Measurements from ENCODE around the gene WNT10A.

WNT10A gene

DNA sequence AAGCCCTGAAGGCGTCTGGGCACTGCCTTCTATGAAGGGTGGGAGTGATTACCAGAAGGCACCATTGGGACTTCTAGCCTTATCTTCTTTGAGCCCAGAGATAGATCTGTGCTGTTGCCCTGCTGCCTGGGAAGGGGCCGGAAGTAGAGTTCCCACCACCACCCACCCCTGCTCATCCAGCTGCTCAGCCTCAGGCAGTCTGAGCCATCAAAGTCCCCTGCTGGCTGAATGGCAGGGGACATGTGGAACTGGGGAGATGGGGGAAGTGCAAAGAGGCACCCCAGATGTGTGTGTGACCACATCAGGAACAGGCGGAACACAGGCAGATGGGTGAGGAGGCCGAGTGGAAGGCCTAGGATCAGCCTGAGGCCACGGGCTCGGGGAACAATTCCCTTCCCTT is 3.3 kb upstream of the WNT10A start:
- no peak for DNase-seq (ENCODE audit: low read depth)

DNA sequence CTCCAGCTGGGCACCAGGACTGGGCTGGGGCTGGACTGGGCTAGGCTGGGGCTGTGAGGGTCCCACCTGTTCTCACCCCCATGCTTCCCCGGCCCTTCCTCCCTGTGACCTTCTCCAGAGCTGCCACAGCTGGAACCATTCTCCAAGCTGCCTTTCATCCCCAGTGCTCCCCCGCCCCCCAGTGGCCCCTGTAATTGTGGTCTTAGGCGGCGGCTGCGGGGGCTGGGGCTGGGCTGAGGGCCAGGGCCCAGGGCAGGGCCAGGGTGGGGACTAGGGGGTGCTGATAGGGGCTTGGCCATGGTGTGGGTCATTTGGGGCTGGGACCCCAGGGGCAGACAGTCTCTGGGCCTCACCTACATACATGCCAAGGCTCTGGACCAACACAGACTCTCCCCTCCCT is 2.8 kb upstream of the WNT10A start:
- no peak for DNase-seq (ENCODE audit: low read depth)

DNA sequence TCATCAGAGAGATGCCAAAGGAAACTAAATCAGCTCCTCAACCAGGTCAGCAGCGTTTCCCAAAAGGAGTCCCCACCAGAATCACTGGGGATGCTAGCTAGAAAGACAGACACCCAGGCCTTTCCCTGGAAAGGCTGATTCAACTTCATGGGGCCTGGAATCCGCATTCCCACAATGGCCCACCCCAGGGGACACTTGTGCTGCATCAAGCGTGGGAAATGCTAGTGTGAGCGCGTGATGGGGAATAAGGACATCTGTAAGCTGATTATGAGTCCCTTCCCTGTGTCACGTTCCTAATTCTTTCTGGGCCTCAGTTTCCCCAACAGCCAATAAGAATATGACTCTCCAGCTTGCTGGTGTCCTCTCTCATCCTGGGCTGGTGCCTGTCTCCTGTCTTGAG is 2.2 kb upstream of the WNT10A start:
- DNase-seq (ENCODE audit: low read depth) = no peak

DNA sequence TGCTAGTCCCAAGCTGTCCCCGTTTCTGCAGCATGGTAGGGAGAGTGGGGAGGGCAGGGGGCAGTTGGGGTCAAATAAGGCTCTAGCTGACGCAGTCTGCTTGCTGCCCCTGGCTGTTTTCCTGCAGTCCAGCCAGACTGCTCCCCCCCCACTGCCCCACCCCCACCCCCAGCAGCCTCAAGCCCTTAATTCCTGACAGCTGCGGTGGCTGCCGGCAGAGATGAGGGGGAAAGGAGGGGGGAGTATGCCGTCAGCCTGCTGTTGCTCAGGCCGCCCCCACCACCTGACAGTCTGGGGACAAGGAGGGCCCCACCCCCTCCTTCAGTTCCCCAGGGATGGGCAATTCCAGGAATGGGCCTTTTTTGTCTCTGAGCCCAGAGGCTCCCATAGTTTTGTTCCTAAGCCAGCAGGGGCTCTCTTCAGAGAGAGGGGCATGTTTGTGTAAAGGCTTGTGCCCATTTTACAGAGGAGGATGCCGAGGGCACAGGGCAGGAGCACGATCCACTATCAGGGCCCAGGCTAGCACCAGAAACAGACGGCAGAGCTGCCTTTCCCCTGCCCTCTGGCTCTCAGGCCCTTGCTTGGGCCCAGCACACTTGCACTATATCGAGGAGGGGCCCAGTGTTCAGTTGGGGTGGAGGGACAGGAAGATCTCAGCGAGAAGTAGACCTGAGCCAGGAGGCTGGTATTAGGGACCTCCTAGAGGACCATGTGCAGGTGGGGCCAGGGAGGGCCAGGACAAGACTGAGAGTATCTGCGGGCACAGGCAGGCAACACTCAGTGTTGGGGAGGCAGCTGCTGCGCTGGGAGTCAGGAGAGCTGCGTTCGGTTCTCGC is 1.5 kb upstream of the WNT10A start:
- DNase-seq (ENCODE audit: low read depth) = no peak

DNA sequence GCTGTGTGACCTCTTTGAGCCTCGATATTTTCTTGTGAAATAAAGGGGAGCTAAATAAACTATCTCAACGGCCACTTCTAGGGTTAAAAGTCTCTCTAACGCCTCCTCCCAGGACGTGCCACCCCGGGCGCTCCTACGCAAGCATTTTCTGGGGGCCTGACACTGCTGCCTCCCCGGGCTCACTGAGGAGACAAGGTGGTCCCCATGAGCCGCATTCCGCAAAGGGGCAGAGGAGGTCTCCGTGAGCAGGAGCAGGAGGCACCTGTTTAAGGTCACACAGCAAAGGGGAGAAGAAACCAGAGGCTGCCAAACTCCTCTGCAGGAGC is 913 bp upstream of the WNT10A start:
- no peak for DNase-seq (ENCODE audit: low read depth)

DNA sequence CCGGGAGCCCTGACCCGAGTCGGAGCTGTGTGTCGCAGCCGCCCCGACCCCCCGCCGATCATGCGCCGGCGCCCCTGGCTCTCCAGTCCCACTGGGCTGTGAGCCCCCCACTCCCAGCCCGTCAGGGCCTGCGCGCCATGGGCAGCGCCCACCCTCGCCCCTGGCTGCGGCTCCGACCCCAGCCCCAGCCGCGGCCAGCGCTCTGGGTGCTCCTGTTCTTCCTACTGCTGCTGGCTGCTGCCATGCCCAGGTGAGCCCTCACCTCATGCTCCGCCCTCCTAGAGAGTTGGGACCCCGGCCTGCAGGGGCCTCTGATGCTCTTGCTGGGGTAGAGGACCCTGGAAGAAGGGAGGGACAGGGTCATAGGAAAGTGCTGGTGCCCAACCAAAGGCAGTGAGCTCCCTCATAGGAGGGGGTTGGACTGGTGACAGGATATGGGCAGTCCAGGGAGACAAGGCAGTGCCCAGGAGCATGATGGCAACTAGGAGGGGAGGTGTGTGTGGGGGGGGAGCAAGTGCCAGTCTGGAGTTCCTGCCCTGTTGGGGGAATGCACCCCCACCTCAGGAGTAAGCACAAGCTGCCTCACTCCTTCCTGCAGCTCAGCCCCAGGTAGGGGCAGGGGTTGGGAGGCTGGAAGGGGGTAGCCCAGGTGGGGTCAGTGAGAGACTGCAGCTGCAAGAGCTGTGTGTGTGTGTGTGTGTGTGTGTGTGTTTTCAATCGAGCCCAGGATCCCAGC is 375 bp downstream of the WNT10A start:
- DNase-seq (ENCODE audit: low read depth) = no peak

DNA sequence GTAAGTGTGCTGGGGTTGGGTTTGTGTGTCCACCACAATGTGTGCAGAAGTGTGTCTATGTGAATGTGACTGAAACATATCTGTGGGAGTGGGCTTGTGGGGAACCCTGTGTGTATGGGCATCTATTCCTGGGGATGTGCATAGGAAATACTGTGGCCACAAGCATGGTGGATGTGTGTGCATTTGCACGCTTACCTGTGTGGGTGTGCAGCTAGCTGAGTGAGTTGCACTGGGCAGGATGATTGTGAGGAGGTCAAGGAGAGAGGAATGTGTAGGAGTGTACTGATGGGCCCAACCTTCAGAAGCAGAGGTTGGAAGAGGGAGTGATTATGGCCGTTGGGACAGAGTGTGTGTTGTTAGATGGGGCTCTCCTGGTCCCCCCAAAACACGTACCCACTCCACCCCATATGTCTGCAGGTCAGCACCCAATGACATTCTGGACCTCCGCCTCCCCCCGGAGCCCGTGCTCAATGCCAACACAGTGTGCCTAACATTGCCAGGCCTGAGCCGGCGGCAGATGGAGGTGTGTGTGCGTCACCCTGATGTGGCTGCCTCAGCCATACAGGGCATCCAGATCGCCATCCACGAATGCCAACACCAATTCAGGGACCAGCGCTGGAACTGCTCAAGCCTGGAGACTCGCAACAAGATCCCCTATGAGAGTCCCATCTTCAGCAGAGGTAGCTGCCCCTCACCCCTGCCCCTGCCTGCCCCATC is 1.2 kb downstream of the WNT10A start:
- no peak for DNase-seq (ENCODE audit: low read depth)

DNA sequence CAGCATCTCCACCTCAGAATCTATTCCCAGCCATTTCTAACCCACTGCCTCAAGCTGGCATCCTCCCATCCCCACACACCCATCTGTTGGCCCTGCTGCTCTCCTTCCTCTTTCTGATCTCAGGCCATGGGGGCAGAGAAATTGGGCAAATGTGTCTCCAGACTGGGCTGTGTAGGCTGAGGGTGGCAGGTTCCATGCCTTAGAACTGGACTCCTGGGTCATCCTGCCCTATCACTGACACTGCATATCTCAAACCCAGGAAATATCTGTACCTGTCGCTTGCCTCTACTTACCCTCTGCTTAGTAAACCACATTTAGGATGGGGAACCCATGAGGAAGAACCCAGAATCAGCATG is 1.8 kb downstream of the WNT10A start:
- DNase-seq (ENCODE audit: low read depth) = no peak

DNA sequence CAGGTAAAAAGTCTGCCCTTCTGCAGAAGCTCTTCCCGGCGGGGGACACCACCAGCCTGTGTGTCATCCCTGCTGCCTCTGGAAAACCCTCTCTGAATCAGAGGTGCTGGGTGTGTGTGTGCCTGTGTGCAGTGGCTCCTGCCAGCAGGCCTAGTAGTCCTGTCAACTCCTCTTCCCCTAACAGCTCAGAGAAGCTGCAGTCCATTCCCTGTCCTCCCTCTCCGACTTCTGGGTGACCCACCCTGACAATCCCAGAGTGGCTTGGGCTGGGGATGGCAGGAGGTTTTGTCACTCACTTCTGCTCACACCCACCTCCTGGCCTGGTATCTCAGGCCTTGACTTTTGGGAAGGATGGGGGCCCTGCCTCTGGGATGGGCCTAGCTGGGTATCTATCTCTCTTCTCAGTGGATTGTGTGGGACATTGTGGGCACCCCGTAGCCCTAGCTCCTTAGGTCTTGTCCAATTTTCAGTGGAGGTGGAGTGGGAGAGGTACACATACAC is 2.3 kb downstream of the WNT10A start:
- DNase-seq (ENCODE audit: low read depth) = no peak

DNA sequence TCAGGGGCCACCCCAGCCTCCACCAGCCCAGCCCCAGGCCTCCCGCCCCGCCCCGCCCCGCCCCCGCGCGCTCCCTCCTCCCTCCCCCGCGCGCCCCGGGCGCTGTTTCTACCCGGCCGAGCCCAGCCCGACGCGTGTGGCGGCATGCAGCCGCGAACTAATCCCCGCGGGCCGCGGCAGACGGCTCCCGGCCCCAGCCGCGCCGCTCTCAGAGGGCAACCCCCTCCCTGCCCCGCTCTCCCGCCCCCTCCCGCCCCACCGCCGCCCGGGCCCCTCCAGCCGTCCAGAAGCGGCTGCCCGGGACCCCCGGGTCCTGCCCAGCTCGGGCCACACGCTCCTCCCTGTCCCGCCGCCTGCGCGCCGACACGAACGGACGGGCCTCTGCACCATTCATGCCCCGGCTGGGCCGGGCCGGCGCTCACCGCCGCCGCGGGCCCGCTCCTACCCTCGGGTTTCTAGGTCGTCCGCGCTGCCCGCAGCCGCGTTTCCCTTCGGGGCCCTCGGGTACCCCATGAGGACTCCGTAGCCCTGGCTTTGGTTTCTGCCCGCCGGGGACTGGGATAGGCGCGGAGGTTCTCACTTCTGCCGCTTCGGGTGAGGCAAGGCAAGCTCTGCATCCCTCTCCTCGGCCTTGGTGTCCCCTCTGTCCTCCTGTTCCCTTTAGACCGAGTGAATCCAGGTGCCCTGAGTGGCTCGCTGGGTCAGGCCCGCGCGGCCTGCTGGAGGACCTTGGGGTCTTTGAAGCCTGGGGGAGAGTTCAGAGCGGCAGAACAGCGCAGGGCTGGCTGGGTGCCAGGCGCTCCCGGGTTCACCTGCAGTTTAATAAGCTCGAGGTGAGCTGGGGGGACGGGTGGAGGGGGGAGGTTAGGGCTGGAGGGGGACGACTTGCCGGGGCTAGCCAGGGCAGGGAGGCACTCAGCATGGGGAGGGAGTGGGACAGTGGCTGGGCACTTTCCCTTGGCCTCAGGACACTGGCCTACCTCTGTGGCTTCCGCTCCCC is 3.1 kb downstream of the WNT10A start:
- no peak for DNase-seq (ENCODE audit: low read depth)

DNA sequence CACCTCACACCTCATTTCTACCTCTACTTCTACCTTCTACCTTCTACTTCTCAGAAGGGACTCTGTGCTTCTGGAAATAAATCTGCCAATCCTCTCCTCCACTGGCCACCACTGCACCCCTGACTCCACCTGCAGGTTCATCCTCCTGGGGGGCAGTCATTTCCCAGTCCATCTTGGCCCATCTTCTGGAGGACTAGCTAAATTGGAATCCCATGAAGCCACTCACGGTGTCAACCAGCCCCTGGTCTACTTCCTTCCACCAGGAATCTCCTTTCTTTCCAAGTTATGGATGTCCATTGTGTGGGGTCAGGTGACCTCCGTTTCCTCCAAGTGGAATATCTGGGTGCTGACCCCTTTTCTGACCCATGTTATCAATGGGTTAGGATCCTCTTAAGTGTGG is 3.9 kb downstream of the WNT10A start:
- DNase-seq (ENCODE audit: low read depth) = no peak

DNA sequence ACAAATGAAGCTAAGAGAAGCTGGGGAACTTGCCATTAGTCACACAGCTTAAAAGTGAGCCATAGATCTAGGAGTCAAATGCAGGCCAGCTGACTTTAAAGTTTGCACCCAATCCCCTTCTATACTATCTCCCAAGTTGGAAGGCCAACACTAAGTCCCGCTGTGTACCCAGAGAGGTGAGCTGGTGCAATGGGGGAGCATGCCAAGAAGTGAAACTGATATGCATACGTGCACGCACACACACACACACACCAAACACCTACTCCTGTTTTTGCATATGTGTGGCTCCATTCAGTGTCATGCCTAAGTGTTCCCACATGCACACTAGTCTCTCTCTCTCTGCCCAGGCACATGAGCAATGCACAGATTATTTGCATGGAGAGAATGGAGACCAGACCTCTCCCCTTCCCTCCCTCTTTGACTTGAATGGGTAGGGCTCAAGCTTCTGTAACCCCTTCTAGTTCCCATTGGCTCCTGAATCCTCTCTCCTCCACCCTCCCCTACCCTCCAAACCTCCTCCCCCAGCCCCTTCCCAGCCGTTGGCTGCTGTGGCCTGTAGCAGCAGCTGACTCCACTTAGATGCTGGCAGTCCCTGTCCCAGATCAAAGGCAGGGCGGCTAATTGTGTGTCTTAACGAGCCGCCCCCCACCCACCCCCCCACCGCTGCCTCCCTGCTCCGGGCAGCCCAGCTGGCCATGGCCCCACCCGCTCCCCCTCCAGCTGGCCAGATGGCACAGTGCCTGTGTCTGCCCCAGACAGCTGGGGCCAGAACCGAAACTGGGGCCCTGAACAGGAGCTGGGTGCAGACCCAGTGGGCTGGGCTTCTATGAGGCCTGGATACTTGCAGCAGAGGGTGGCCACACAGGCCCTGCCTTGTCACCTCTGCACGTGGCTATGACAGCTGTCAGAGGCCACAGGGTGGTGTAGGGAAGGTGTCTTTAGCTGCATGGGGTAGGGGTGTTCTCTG is 5.6 kb downstream of the WNT10A start:
- DNase-seq (ENCODE audit: low read depth) = no peak

DNA sequence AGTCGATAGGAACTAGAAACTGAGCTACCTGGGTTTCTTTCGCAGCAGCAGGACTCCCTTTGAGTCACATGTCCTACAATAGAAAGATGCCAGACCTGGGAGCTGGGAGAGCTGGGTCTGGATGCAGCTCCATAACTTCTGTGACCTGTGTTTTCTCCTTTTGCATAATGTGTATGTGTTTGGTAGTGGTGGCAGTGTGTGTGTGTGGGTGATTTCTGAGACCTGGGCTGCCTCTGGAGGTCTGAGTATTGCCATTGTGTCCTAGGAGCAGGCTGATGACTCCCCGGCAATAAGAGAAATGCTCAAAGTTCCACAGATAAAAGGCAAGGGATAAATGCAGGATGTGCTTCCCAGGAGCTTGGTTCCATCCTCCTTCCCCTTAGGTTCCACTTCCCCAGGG is 6.4 kb downstream of the WNT10A start:
- no peak for DNase-seq (ENCODE audit: low read depth)

DNA sequence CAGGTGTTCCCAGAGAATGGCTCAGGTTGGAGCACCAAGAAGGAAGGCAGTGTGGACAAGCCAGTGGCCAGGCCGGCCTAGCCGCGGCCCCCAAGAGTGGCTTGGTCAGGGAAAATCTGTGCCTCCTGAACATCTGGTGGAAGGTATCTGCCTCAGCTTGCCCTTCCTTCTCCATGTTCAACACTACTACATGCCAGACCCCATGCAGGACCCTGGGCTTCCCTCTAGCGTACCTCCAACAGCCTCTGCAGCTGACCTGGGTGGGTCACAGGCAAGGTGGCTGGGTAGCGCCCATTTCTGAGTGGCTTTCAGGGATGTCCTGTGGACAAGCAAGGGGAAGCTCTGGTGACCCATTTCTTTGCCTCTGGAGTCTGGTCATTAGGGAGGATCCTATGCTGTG is 7.7 kb downstream of the WNT10A start:
- DNase-seq (ENCODE audit: low read depth) = no peak

DNA sequence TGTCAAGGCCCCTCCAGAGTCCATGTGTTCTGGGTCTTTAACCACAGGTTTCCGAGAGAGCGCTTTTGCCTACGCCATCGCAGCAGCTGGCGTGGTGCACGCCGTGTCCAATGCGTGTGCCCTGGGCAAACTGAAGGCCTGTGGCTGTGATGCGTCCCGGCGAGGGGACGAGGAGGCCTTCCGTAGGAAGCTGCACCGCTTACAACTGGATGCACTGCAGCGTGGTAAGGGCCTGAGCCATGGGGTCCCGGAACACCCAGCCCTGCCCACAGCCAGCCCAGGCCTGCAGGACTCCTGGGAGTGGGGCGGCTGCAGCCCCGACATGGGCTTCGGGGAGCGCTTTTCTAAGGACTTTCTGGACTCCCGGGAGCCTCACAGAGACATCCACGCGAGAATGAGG is 9.3 kb downstream of the WNT10A start:
- no peak for DNase-seq (ENCODE audit: low read depth)

DNA sequence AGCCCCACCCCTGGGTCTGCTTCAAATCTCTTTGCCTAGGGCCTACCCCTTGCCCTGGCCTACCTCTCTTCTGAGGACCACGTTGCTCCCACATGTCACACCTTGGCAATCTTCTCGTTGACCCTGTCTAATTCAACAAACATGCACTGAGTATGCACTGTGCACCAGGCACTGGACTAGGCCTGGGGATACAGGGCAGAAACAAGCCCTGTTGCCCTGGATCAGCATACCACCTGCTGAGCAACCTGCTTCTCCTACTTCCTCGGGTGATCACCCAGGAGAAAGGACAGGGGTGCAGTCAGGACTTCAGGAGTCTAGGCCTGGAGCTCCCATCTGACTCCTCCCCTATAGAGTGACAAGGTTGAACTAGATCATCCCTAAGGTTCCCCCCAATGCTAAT is 9.7 kb downstream of the WNT10A start:
- no peak for DNase-seq (ENCODE audit: low read depth)

DNA sequence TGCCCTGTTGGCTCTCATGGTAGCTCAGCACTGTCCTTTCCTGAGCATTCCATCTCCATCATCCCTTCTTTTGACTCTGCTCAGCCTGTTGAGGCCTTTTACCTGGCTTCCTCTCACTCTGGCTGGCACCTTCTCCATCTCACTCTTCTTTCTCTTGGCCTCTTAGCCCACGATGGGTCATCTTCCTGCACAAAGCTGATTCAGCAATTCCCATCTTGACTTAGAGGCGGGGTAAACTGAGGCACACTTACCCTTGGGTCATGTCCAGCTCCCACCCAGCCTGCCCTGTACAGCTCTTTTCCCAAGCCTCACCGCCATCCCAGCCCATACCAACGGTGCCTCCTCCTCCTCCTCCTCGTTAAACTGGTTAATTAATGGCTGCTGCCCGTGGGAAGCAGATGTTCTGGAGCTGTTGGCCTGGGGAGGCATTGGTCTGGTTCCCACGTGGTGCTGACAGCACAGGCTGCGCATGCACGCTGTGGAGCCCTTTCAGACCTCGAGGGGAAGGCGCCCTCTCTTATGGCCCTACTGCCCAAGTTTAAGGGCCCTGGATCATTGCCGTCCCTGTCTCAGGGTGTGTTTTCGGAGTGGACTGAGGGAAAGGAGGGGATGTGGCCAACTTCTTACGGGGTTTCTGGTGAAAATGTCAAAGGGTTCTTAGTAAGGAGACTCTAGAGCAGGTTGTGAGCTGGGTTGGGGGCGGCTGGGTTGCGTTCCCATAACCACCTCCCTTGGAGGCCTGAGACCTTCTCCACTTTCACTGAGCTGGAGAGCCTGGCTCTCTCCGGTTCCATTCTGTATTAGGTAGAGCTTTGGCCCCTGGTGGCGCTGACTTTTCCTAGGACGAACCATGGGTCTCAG is 10.9 kb downstream of the WNT10A start:
- DNase-seq (ENCODE audit: low read depth) = no peak

DNA sequence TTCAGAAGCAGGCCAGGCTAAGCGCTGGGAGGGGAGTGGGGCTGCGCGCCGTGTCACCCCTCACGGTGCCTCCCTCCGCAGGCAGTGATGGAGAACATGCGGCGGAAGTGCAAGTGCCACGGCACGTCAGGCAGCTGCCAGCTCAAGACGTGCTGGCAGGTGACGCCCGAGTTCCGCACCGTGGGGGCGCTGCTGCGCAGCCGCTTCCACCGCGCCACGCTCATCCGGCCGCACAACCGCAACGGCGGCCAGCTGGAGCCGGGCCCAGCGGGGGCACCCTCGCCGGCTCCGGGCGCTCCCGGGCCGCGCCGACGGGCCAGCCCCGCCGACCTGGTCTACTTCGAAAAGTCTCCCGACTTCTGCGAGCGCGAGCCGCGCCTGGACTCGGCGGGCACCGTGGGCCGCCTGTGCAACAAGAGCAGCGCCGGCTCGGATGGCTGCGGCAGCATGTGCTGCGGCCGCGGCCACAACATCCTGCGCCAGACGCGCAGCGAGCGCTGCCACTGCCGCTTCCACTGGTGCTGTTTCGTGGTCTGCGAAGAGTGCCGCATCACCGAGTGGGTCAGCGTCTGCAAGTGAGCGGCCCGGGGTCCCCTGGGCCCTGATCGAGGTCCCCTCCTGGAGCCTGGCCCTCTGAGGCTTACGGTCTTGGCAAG is 12.2 kb downstream of the WNT10A start:
- peak; percentile 29 for DNase-seq (ENCODE audit: low read depth)

Data from amniotic epithelial cell (primary cell).